T-helper 1 cell treated with Interleukin-12 subunit alpha and Interleukin-12 subunit beta and Interleukin-4 antibody, amounts not matched to agents 30 μg/mL and 1 μg/mL, for 36 hours (primary cell): ENCODE data around the gene SYF2.
"Not testable (repeated sequence)": the region's sequence is repeated elsewhere in the genome, so short reads cannot be mapped to it uniquely, and the experiment has no call there.

Experiments
- H3K27ac Mint-ChIP-seq: one replicate; pipeline ENCODE4 v1.8.0; 2021; ENCODE audit warnings: mild to moderate bottlenecking, mixed read lengths
- H3K27me3 Mint-ChIP-seq: one replicate; pipeline ENCODE4 v1.8.0; 2021; ENCODE audit warnings: low read depth, mixed read lengths
- H3K36me3 Mint-ChIP-seq: one replicate; pipeline ENCODE4 v1.8.0; 2021; ENCODE audit warnings: low read depth, mixed read lengths
- H3K4me1 Mint-ChIP-seq: one replicate; pipeline ENCODE4 v1.8.0; 2021; ENCODE audit warnings: low read depth, mixed read lengths
- H3K4me3 Mint-ChIP-seq: one replicate; pipeline ENCODE4 v1.8.0; 2021; ENCODE audit warnings: mild to moderate bottlenecking, moderate library complexity, mixed read lengths
- H3K9me3 Mint-ChIP-seq: one replicate; pipeline ENCODE4 v1.8.0; 2021; ENCODE audit warnings: mixed read lengths

The SYF2 gene

DNA sequence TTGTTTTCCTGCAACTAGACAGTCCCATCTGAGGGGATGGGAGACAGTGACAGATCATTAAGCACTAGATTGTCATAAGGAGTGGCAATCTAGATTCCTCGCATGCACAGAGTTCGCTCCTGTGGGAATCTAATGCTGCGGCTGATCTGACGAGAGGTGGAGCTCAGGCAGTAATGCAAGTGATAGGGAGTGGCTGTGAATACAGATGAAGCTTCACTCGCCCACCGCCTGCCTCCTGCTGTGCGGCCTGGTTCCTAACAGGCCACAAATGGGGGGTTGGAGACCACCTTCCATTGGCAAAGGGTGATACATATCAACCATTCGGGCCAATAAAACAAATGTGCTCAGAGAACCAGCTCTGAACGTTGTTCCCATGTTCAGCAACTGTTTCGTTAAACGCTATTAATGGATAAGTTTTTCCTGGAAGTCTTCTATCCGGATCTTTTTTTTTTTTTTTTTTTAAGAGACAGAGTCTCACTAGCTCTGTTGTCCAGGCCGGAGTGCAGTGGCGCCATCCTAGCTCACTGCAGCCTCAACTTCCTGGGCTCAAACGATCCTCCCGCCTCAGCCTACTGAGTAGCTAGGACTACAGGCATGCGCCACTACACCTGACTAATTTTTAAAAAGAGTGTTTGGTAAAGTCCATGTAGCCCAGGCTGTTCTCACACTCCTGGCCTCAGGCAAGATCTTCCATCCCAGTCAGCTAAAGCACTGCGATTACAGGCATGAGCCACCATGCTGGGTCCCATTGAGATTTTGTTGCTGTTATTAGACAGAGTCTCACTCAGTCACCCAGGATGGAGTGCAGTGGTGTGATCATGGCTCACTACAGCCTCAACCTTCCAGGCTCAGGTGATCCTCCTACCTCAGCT lies 23.6 kb upstream of the SYF2 start:
- no peak overlapping the region for H3K27ac Mint-ChIP-seq
- no peak overlapping the region for H3K4me3 Mint-ChIP-seq
- no peaks in the 10 kb centered on the region for H3K27me3 Mint-ChIP-seq
- peaks cover 12% of the 10 kb centered on the region for H3K4me1 Mint-ChIP-seq
- H3K9me3 Mint-ChIP-seq = no peaks in the 10 kb centered on the region
- H3K36me3 Mint-ChIP-seq = peaks cover 3% of the 10 kb centered on the region

GRCh38 chr1:25253911-25254310 lies 21.6 kb upstream of the SYF2 start:
- Mint-ChIP-seq H3K4me3 (no peak overlapping the region), H3K4me1 (no peaks in the 10 kb centered on the region), H3K9me3 (no peaks in the 10 kb centered on the region), H3K36me3 (peaks cover 3% of the 10 kb centered on the region), H3K27ac (no peak overlapping the region), H3K27me3 (no peaks in the 10 kb centered on the region)

DNA sequence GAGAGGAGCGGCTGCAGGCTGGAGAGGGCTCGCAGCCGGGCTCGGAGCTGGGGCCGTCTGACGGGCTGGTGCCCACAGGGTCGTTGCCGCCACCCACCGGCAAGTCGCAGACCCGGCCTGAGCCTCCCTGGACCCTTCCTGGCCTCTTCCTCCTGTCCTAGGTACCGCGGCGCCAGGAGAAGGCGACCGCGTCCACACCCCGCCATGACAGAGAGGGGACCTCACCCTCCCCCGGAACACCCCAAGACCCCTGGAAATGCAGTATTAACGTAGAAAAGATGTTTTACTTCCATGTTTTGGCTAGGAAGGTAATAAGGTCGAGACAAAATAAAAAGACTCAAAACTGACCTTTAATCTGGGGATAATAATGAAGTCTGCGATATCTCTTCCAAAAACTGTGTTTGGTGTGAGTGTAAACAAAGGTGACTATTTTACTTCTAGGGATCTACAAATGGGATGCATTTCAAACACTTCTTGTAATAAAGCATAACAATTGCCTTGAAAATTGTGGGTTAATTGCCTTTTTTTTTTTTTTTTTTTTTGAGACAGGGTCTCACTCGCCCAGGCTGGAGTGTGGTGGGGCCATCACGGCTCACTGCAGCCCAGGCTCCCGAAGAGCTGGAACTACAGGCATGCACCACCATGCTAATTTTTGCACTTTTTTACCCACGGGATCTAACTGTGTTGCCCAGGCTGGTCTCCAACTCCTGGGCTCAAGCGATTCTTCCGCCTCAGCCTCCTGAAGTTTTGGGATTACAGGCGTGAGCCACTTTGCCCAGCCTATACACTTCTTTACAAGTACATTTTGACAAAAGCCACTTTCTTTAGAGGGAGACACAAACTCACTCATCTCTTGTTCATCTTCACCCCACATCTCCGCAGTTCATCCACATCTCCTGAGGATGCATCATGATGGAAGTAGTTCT lies 15.8 kb upstream of the SYF2 start:
- Mint-ChIP-seq H3K27ac (peak overlapping the region; percentile 72), H3K4me1 (peaks cover 37% of the 10 kb centered on the region), H3K36me3 (peaks cover 42% of the 10 kb centered on the region), H3K27me3 (no peaks in the 10 kb centered on the region), H3K4me3 (peak overlapping the region; percentile 98), H3K9me3 (no peaks in the 10 kb centered on the region)

- H3K27me3 Mint-ChIP-seq = no peaks in the 10 kb centered on the region
- H3K27ac Mint-ChIP-seq = peak within 1 kb of the TSS; percentile 98
- H3K4me3 Mint-ChIP-seq = peak within 1 kb of the TSS; percentile 98
- H3K36me3 Mint-ChIP-seq = peaks cover 49% of the 10 kb centered on the region
- peaks cover 40% of the 10 kb centered on the region for H3K4me1 Mint-ChIP-seq
- no peaks in the 10 kb centered on the region for H3K9me3 Mint-ChIP-seq
Measured at GRCh38 chr1:25247024-25247828, 14.9 kb upstream of the SYF2 start, which contains the start of gene RSRP1. Gene RSRP1 (minus strand): TSS chr1:25247454. CDS start chr1:25246963, 491 bp downstream.

GRCh38 chr1:25246600-25247023 lies 14.3 kb upstream of the SYF2 start:
- H3K27me3 Mint-ChIP-seq = no peaks in the 10 kb centered on the region
- peak overlapping the region; percentile 98 for H3K27ac Mint-ChIP-seq
- H3K36me3 Mint-ChIP-seq = peaks cover 52% of the 10 kb centered on the region
- H3K9me3 Mint-ChIP-seq = no peaks in the 10 kb centered on the region
- H3K4me3 Mint-ChIP-seq = peak overlapping the region; percentile 98
- peaks cover 40% of the 10 kb centered on the region for H3K4me1 Mint-ChIP-seq

GRCh38 chr1:25245809-25246599 lies 13.7 kb upstream of the SYF2 start:
- Mint-ChIP-seq H3K36me3 (peaks cover 52% of the 10 kb centered on the region), H3K27me3 (no peaks in the 10 kb centered on the region), H3K9me3 (no peaks in the 10 kb centered on the region), H3K27ac (peak overlapping the region; percentile 98), H3K4me3 (peak overlapping the region; percentile 98), H3K4me1 (peaks cover 40% of the 10 kb centered on the region)

GRCh38 chr1:25245393-25245792 lies 13.1 kb upstream of the SYF2 start:
- peaks cover 40% of the 10 kb centered on the region for H3K4me1 Mint-ChIP-seq
- H3K27ac Mint-ChIP-seq = peak overlapping the region; percentile 98
- no peaks in the 10 kb centered on the region for H3K27me3 Mint-ChIP-seq
- H3K36me3 Mint-ChIP-seq = peaks cover 52% of the 10 kb centered on the region
- peak overlapping the region; percentile 98 for H3K4me3 Mint-ChIP-seq
- H3K9me3 Mint-ChIP-seq = no peaks in the 10 kb centered on the region

DNA sequence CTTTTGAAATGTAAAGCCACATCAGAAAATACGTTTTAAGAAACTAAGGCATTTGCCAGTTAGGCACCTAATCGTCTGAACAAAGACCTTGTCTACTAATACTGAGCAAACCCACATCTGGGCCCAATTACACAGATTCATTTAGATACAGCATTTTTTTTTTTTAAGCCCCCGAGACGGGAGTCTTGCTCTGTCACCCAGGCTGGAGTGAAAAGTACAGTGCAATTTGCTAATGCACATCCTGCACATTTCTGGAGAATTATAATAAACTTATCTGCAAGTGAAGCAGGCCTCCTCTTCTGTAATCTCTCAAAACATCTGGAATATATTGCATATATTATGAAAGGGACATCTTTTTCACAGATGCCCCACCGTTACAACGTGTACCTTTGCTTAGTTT lies 11.6 kb upstream of the SYF2 start:
- peaks cover 57% of the 10 kb centered on the region for H3K36me3 Mint-ChIP-seq
- peaks cover 52% of the 10 kb centered on the region for H3K4me1 Mint-ChIP-seq
- H3K9me3 Mint-ChIP-seq = no peaks in the 10 kb centered on the region
- peak overlapping the region; percentile 7 for H3K27ac Mint-ChIP-seq
- H3K27me3 Mint-ChIP-seq = no peaks in the 10 kb centered on the region
- peak overlapping the region; percentile 9 for H3K4me3 Mint-ChIP-seq

- H3K4me3 Mint-ChIP-seq = peak overlapping the region; percentile 84
- peak overlapping the region; percentile 97 for H3K27ac Mint-ChIP-seq
- H3K4me1 Mint-ChIP-seq = peaks cover 30% of the 10 kb centered on the region
- no peaks in the 10 kb centered on the region for H3K27me3 Mint-ChIP-seq
- H3K36me3 Mint-ChIP-seq = peaks cover 30% of the 10 kb centered on the region
- no peaks in the 10 kb centered on the region for H3K9me3 Mint-ChIP-seq
Measured at GRCh38 chr1:25239681-25240541, 7.6 kb upstream of the SYF2 start.

DNA sequence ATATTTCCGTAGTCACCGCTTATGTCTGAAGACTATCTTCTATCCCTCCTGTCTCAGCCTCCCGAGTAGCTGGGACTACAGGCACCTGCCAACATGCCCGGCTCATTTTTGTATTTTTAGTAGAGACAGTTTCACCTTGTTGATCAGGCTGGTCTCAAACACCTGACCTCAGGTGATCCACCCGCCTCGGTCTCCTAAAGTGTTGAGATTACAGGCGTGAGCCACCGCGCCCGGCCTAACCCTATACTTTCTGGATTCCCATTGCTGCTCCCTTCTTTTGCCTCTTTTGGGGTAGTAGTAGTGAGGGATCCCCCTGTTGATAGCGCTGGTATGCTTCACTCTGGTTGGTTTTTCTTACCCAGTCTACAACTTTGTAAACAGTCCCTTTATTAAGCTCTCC lies 5.7 kb upstream of the SYF2 start:
- H3K4me3 Mint-ChIP-seq = no peak overlapping the region
- H3K27me3 Mint-ChIP-seq = no peaks in the 10 kb centered on the region
- H3K36me3 Mint-ChIP-seq = peaks cover 20% of the 10 kb centered on the region
- no peak overlapping the region for H3K27ac Mint-ChIP-seq
- H3K4me1 Mint-ChIP-seq = peaks cover 24% of the 10 kb centered on the region
- no peaks in the 10 kb centered on the region for H3K9me3 Mint-ChIP-seq

GRCh38 chr1:25236261-25236660 lies 4.0 kb upstream of the SYF2 start:
- H3K9me3 Mint-ChIP-seq, H3K4me3 Mint-ChIP-seq, H3K27me3 Mint-ChIP-seq, H3K27ac Mint-ChIP-seq: not testable (repeated sequence)
- H3K4me1 Mint-ChIP-seq = peaks cover 28% of the 10 kb centered on the region
- peaks cover 16% of the 10 kb centered on the region for H3K36me3 Mint-ChIP-seq

DNA sequence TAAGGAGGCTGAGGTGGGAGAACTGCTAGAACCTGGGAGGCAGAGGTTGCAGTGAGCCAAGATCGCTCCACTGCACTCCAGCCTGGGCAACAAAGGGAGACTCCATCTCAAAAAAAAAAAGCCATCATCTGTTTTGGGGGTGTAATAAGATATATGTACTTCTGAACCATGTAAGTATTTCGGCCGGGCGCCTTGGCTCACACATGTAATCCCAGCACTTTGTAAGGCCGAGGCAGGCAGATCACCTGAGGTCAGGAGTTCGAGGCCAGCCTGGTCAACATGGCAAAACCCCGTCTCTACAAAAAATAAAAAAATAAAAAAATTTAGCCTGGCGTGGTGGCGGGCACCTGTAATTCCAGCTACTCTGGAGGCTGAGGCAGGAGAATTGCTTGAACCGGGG lies 3.1 kb upstream of the SYF2 start:
- peaks cover 31% of the 10 kb centered on the region for H3K4me1 Mint-ChIP-seq
- not testable (repeated sequence) for H3K9me3 Mint-ChIP-seq, H3K27ac Mint-ChIP-seq, H3K27me3 Mint-ChIP-seq, H3K4me3 Mint-ChIP-seq
- peaks cover 18% of the 10 kb centered on the region for H3K36me3 Mint-ChIP-seq
